Heart left ventricle (tissue), 13 donors: ENCODE data around the gene TMEM247.

Experiments used
- CTCF ChIP-seq, 12 donors: fragments of 200-600 bp; sonication (generic) in 4 of 12; IDR thresholded peaks; one replicate each; pipeline versions ENCODE4 v1.5.0 to v1.8.0; 2018 to 2022; ENCODE audit warnings: antibody characterized with exemption in 12 of 12, mild to moderate bottlenecking in 5 of 12
- POLR2A ChIP-seq, 2 donors: fragments of 450-650 bp; IDR thresholded peaks; one replicate each; pipeline ENCODE4 v1.6.1; 2017; ENCODE audit warnings: antibody characterized with exemption in 2 of 2, mild to moderate bottlenecking in 2 of 2, moderate library complexity in 2 of 2
- donor health status: ischemic (EF 13 %, LVEDD 7.1; RV severe dilation, severe dysfunction).
- donor health status: DM: no; HTN: yes; CAD: no.
- donor health status: DM: no; HTN: no; CAD: no.
- donor health status: ischemic (EF 25% LVEDD 6.9; RV normal size, moderate dysfunction).
- donor health status: ischemic (EF 25% LVEDD 5.7; RV mildly dilated, moderate dysfunction).
- donor health status: ischemic (EF 35%, LVEDD 5.7; RV mildly dilated, moderate dysfunction).
- donor health status: nonischemic (EF 11% LVEDD 7.7; RV severe dilation, severe dysfunction).
- donor health status: DM: yes; HTN: yes; CAD: no.
- donor health status: PGD.
- donor health status: ischemic (EF 29% LVEDD 5.4; RV normal size, mild dysfunction).
- donor health status: nonischemic (EF 23%, LVEDD 6.1; RV moderate dilation, normal function).

GRCh38 chr2:46485002-46485401, 5.6 kb downstream of the TMEM247 start:
- TF ChIP-seq CTCF (IDR thresholded peaks at IDR 0.05) = no peak
- no peak for TF ChIP-seq POLR2A (IDR thresholded peaks at IDR 0.05)
